Measurements from ENCODE around the gene SGCD. TPM values are rescaled to one million over a fixed set of nuclear protein-coding genes. Genes with fewer than 3 reads are reported as not detected.

Gene SGCD
- total RNA-seq, 1 experiment from 2014 or later: not detected

DNA sequence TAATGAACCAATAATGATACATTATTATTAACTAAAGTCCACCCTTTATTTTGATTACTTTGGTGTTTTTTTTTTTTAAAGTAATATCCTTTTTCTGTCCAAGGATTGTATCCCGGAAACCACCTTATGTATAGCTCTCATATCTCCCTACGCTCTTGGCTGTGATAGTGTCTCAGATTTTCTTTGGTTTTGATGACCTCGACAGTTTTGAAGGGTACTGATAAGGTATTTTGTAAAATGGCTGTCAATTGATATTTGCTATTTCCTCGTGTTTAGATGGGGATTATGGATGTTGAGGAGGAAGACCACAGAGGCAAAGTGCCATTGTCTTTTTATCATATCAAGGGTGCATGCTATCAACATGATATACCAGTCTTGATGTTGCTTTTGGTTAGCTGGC is 259.0 kb downstream of the SGCD start:
- no peak for TF ChIP-seq POLR2A (IDR thresholded peaks at IDR 0.05; ENCODE audit: borderline replicate concordance, extremely low read depth, insufficient read depth, insufficient read length)
- no peak for TF ChIP-seq FOSL1 (IDR thresholded peaks at IDR 0.05; ENCODE audit: low read depth)
- TF ChIP-seq, protein P1, sequence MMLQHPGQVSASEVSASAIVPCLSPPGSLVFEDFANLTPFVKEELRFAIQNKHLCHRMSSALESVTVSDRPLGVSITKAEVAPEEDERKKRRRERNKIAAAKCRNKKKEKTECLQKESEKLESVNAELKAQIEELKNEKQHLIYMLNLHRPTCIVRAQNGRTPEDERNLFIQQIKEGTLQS (IDR thresholded peaks at IDR 0.05): no peak
- TF ChIP-seq, protein P2, sequence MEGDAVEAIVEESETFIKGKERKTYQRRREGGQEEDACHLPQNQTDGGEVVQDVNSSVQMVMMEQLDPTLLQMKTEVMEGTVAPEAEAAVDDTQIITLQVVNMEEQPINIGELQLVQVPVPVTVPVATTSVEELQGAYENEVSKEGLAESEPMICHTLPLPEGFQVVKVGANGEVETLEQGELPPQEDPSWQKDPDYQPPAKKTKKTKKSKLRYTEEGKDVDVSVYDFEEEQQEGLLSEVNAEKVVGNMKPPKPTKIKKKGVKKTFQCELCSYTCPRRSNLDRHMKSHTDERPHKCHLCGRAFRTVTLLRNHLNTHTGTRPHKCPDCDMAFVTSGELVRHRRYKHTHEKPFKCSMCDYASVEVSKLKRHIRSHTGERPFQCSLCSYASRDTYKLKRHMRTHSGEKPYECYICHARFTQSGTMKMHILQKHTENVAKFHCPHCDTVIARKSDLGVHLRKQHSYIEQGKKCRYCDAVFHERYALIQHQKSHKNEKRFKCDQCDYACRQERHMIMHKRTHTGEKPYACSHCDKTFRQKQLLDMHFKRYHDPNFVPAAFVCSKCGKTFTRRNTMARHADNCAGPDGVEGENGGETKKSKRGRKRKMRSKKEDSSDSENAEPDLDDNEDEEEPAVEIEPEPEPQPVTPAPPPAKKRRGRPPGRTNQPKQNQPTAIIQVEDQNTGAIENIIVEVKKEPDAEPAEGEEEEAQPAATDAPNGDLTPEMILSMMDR (IDR thresholded peaks at IDR 0.05 in 2 of 3, conservative IDR thresholded peaks at IDR 0.05 in 1 of 3; ENCODE audit: borderline replicate concordance in 1 of 3, insufficient read depth in 1 of 3, low read depth in 2 of 3, low read length in 2 of 3): no peak
- no peak for TF ChIP-seq SP1 (IDR thresholded peaks at IDR 0.05; ENCODE audit: low read depth)
- TF ChIP-seq CEBPB (IDR thresholded peaks at IDR 0.05; ENCODE audit: low read depth): no peak
- no peak for TF ChIP-seq YY1 (IDR thresholded peaks at IDR 0.05; ENCODE audit: extremely low read depth, insufficient replicate concordance, low read depth, low read length)
- no peak for TF ChIP-seq CBX3 (IDR thresholded peaks at IDR 0.05; ENCODE audit: low read depth)
- no peak for TF ChIP-seq ZNF274 (IDR thresholded peaks at IDR 0.05; ENCODE audit: low read depth, low read length)
- TF ChIP-seq SIN3A (IDR thresholded peaks at IDR 0.05; ENCODE audit: low read depth): no peak
- no peak for TF ChIP-seq RAD21 (IDR thresholded peaks at IDR 0.05; ENCODE audit: low read depth)
- no peak for TF ChIP-seq ZFX (IDR thresholded peaks at IDR 0.05)
- no peak for TF ChIP-seq EZH2phosphoT487 (IDR thresholded peaks at IDR 0.05; ENCODE audit: borderline replicate concordance)
- TF ChIP-seq POLR2AphosphoS5 (IDR thresholded peaks at IDR 0.05; ENCODE audit: low read depth, low read length): no peak
- TF ChIP-seq, protein P3, sequence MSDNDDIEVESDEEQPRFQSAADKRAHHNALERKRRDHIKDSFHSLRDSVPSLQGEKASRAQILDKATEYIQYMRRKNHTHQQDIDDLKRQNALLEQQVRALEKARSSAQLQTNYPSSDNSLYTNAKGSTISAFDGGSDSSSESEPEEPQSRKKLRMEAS (IDR thresholded peaks at IDR 0.05): no peak
- TF ChIP-seq SRF (IDR thresholded peaks at IDR 0.05; ENCODE audit: low read depth): no peak
- TF ChIP-seq ELF1 (IDR thresholded peaks at IDR 0.05; ENCODE audit: borderline replicate concordance, low read depth): no peak
- TF ChIP-seq, protein P4, sequence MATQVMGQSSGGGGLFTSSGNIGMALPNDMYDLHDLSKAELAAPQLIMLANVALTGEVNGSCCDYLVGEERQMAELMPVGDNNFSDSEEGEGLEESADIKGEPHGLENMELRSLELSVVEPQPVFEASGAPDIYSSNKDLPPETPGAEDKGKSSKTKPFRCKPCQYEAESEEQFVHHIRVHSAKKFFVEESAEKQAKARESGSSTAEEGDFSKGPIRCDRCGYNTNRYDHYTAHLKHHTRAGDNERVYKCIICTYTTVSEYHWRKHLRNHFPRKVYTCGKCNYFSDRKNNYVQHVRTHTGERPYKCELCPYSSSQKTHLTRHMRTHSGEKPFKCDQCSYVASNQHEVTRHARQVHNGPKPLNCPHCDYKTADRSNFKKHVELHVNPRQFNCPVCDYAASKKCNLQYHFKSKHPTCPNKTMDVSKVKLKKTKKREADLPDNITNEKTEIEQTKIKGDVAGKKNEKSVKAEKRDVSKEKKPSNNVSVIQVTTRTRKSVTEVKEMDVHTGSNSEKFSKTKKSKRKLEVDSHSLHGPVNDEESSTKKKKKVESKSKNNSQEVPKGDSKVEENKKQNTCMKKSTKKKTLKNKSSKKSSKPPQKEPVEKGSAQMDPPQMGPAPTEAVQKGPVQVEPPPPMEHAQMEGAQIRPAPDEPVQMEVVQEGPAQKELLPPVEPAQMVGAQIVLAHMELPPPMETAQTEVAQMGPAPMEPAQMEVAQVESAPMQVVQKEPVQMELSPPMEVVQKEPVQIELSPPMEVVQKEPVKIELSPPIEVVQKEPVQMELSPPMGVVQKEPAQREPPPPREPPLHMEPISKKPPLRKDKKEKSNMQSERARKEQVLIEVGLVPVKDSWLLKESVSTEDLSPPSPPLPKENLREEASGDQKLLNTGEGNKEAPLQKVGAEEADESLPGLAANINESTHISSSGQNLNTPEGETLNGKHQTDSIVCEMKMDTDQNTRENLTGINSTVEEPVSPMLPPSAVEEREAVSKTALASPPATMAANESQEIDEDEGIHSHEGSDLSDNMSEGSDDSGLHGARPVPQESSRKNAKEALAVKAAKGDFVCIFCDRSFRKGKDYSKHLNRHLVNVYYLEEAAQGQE (IDR thresholded peaks at IDR 0.05; ENCODE audit: low read depth): no peak
- TF ChIP-seq, protein P5, sequence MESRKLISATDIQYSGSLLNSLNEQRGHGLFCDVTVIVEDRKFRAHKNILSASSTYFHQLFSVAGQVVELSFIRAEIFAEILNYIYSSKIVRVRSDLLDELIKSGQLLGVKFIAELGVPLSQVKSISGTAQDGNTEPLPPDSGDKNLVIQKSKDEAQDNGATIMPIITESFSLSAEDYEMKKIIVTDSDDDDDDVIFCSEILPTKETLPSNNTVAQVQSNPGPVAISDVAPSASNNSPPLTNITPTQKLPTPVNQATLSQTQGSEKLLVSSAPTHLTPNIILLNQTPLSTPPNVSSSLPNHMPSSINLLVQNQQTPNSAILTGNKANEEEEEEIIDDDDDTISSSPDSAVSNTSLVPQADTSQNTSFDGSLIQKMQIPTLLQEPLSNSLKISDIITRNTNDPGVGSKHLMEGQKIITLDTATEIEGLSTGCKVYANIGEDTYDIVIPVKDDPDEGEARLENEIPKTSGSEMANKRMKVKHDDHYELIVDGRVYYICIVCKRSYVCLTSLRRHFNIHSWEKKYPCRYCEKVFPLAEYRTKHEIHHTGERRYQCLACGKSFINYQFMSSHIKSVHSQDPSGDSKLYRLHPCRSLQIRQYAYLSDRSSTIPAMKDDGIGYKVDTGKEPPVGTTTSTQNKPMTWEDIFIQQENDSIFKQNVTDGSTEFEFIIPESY (IDR thresholded peaks at IDR 0.05; ENCODE audit: extremely low read depth, insufficient replicate concordance, low read length): no peak
- TF ChIP-seq EZH2 (IDR thresholded peaks at IDR 0.05): no peak
- no peaks in the 10 kb centered on the region for H3K27me3 ChIP-seq (ENCODE audit: insufficient read depth, low read length)
- ATAC-seq (no peak), DNase-seq (ENCODE audit: low read depth, low spot score) (no peak)
- no peak overlapping the region for H3K4me2 ChIP-seq (ENCODE audit: low read length)
- no peak overlapping the region for H3K4me3 ChIP-seq (replicated peaks in 1 of 2; ENCODE audit: low read depth in 1 of 2, low read length in 2 of 2)
- ChIA-PET CTCF (no interaction called here), RAD21 (ENCODE audit: low non-redundant PET in 1 of 2, low total read pairs in 2 of 2, uncharacterized antibody in 2 of 2, unreplicated experiment in 2 of 2) (no interaction called here), POLR2A (no interaction called here)
- H3K79me2 ChIP-seq (ENCODE audit: insufficient read depth, low read length): no peaks in the 10 kb centered on the region
- no peak overlapping the region for H2AFZ ChIP-seq (ENCODE audit: low read depth, low read length, poor library complexity, severe bottlenecking)
- no TSS peak for BruUV-seq (replicated peaks)
- intact Hi-C loops (cut with micrococcal nuclease): no loop called here
- H3K9ac ChIP-seq (ENCODE audit: low read length): no peak overlapping the region
- H3K27ac ChIP-seq (ENCODE audit: low read depth, low read length): no peak overlapping the region
- H3K9me2 ChIP-seq (ENCODE audit: insufficient read depth): no peaks in the 10 kb centered on the region
- no peaks in the 10 kb centered on the region for H3K4me1 ChIP-seq (ENCODE audit: control insufficient read depth in 1 of 2, insufficient read depth in 2 of 2, low read length in 2 of 2)
- no peaks in the 10 kb centered on the region for H3K9me3 ChIP-seq (ENCODE audit: control insufficient read depth in 1 of 2, insufficient read depth in 1 of 2, low read depth in 1 of 2, low read length in 2 of 2)
- H4K20me1 ChIP-seq (ENCODE audit: insufficient read depth): no peaks in the 10 kb centered on the region
- H3K36me3 ChIP-seq (ENCODE audit: control insufficient read depth in 1 of 2, insufficient read depth in 2 of 2, low read length in 2 of 2): no peaks in the 10 kb centered on the region

Data from HCT116 (cell line).